GM12865 (cell line): ENCODE results near the gene SDCCAG8.

Experiments used
- DNase-seq: peaks from one replicate; pipeline ENCODE4 v3.0.0; 2010; ENCODE audit warnings: low read depth
- H3K4me3 ChIP-seq: 2 replicates; pipeline ENCODE4 v1.5.1; 2011; ENCODE audit warnings: mild to moderate bottlenecking, low read depth, low read length, control low read depth
- CTCF ChIP-seq: IDR thresholded peaks from 2 replicates; pipeline ENCODE4 v1.5.1; 2011; ENCODE audit warnings: low read length, control low read depth, low read depth, inconsistent platforms; ENCODE audit not compliant: insufficient read depth; ENCODE audit errors: missing control alignments

SDCCAG8 gene

GRCh38 chr1:243292117-243292516, 36.3 kb downstream of the SDCCAG8 start:
- TF ChIP-seq CTCF = no peak
- DNase-seq = no peak
- no peak overlapping the region for H3K4me3 ChIP-seq

GRCh38 chr1:243293941-243294722, 38.3 kb downstream of the SDCCAG8 start:
- H3K4me3 ChIP-seq = no peak overlapping the region
- DNase-seq = no peak
- no peak for TF ChIP-seq CTCF

GRCh38 chr1:243294723-243295121, 38.9 kb downstream of the SDCCAG8 start:
- no peak for DNase-seq
- H3K4me3 ChIP-seq = no peak overlapping the region
- TF ChIP-seq CTCF = no peak

GRCh38 chr1:243299069-243299468, 43.2 kb downstream of the SDCCAG8 start:
- no peak for TF ChIP-seq CTCF
- no peak for DNase-seq
- no peak overlapping the region for H3K4me3 ChIP-seq

- H3K4me3 ChIP-seq = no peak overlapping the region
- no peak for DNase-seq
- no peak for TF ChIP-seq CTCF
These were observed 45.2 kb downstream of the SDCCAG8 start for GRCh38 chr1:243301059-243301458.

- H3K4me3 ChIP-seq = no peak overlapping the region
- TF ChIP-seq CTCF = no peak
- DNase-seq = no peak
These were observed 56.0 kb downstream of the SDCCAG8 start for GRCh38 chr1:243311809-243312208.

GRCh38 chr1:243312952-243313634, 57.3 kb downstream of the SDCCAG8 start:
- TF ChIP-seq CTCF = no peak
- peak; percentile 50 for DNase-seq
- H3K4me3 ChIP-seq = peak overlapping the region; percentile 34
